Right lobe of liver (tissue), 4 donors: ENCODE results near the gene NKAIN2.

ENCODE experiments used
- CTCF ChIP-seq, 4 donors: fragments of 200-600 bp in 3 of 4; fragments of 450-650 bp in 1 of 4; IDR thresholded peaks; one replicate each; pipeline versions ENCODE4 v1.5.1 to v1.8.0; 2016 to 2022; ENCODE audit warnings: antibody characterized with exemption in 4 of 4, mild to moderate bottlenecking in 2 of 4
- POLR2A ChIP-seq: fragments of 450-650 bp; IDR thresholded peaks from one replicate; pipeline ENCODE4 v1.6.1; 2017; ENCODE audit warnings: antibody characterized with exemption, mild to moderate bottlenecking
- donor health status: DM: no; HTN: no; CAD: no.
- donor health status: DM: no; HTN: no; CAD: no.
- donor health status: DM: no; HTN: yes; CAD: no.

DNA sequence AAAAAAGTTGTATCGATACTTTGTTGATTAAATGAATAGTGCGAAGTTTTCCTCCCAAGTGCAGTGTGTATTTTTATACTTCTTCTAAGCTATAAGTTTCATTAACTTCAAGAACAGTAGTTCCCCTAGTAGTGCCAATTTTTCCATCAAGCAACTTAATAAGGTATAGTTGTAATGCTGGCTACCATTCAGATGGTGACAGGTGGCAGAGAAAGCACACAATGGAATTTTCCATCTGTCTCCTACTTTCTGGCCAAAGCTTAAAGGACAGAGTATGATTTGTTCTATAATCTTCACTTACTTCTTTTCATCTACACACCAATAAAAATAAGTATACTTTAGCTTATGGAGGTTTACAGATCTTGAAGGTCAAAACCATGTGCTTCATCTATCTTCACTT is 431.1 kb downstream of the NKAIN2 start:
- TF ChIP-seq POLR2A (no peak), CTCF (IDR thresholded peaks at IDR 0.05) (no peak)
